DMS53 treated with DMSO at 0.1 percent for 48 hours (cell line): ENCODE results near the gene NDUFA8.

Experiments
- DNase-seq: peaks from one replicate; lab custom pipeline; 2025; ENCODE audit not compliant: unreplicated experiment; lab: John Stamatoyannopoulos, UW

The NDUFA8 gene

GRCh38 chr9:122138560-122139268 lies 20.9 kb downstream of the NDUFA8 start:
- no peak for DNase-seq

DNA sequence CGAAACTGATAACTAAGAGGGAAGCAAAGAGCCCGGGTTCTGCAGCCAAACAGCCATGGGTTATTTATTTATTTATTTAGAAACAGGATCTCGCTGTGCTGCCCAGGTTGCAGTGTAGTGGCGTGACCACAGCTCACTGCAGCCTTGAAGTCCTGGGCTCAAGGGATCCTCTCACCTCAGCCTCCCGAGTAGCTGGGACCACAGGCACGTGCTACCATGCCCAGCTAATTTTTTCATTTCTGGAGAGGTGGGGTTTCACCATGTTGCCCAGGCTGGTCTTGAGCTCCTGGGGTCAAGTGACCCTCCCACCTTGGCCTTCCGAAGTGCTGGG lies 24.1 kb downstream of the NDUFA8 start:
- DNase-seq = no peak

- DNase-seq = no peak
Observed at GRCh38 chr9:122134822-122135528, 24.6 kb downstream of the NDUFA8 start.

DNA sequence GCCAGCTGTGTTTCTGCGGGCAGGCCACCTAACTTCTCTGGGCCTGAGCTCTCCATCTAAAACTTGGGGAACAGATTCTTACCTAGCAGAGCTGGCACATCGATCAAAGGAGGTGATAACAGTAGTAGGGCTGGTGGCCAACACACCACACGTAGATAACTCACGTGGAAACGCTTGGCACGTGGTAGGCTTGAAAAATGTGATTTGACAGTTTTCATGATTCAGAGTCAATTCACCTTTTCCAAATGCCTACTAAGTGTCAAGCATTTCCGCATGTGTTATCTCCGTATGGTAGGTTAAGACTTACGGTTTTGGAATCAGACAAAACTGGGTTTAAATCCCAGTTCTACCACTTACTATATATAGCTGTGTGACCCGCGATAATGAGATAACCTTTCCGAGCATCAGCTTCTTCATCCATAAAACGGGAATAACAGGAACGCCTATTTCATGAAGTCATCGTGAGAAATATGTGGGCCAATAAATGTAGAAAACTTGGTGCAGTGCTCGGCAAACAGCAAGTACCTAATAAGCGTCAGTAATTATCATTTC lies 25.5 kb downstream of the NDUFA8 start:
- DNase-seq = no peak

DNA sequence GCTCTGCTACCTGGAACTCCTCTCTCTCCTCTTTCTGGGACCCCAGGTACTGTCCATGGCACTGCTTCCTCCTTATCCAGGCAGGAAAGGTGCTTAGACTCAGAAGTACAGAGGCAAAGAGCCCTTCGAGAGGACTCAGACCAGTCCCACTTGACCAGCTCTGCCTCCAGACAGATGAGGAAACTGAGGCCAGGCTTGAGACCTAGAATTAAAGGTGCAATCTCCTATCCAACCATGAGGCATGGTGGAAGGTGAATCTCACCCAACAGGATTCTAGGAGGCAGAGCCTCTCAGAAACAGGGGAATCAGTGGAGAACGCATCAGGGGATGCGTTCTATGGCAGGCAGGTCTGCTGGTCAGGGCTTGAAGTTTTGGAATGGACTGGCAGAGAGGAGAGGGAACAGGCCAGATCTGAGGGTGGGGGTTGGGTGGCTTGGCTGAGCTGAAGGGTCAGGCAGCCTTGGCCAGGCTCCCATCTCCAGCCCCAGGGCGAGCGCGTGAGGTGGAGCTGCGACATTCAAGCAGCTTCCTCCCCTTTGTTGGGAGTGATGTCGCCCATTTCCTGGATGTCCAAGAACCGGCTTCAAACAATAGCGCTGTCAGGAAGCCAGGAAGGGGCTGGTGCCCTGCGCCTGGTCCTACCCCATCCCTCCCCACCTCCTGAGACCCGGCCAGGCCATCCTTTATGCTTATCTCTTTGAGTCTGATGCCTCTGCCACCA lies 26.2 kb downstream of the NDUFA8 start:
- DNase-seq = no peak

GRCh38 chr9:122132539-122132938 lies 27.0 kb downstream of the NDUFA8 start:
- DNase-seq = no peak

DNA sequence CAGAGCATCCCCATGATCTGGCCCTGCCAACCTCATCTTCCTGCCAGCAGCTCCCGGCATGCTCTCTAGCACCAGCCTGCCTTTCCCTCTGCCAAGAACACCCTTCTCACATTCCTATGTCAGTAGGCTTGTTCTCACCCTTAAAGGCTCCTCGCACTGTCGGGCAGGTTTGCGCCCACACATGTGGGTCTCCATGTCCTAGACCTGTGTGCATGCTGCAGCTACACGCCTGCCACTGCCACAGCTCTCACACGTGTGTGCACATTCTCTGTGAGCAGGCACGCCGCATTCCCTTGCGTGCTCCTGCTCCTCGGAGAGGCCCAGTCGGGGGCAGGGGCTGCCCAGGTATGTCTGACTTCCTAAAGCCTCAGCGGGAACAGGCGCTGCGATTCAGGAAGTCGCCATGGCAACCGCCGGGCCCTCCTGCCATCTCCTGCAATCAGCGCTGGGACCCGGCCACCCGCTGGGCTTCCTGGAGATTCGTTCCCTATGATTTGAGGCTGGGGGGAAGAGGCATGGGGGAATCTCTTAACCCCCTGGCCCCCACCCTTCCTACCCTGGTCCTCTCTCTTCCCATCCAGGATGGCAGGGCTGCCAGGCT lies 28.1 kb downstream of the NDUFA8 start:
- no peak for DNase-seq

GRCh38 chr9:122130837-122131236 lies 28.7 kb downstream of the NDUFA8 start:
- DNase-seq = no peak

DNA sequence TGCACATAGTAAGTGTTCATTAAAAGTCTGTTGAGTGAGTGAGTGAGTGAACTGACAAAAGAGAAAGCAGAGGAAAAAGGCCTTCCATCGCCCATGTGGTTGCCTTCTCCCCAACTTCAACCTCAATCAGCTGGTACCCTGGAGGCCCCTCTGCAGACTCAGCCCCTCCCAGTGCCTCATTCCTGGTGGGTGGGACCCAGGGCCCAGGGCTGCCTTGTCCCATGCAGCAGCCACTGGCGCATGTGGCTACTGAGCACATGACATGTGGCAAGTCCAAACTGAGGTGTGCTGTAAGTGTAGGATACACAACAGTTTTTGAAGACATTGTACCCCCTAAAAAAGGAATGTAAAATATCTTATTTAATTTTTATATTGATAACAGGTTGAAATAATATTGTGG lies 29.6 kb downstream of the NDUFA8 start:
- DNase-seq = no peak

GRCh38 chr9:122128969-122129343 lies 30.6 kb downstream of the NDUFA8 start:
- DNase-seq = no peak

DNA sequence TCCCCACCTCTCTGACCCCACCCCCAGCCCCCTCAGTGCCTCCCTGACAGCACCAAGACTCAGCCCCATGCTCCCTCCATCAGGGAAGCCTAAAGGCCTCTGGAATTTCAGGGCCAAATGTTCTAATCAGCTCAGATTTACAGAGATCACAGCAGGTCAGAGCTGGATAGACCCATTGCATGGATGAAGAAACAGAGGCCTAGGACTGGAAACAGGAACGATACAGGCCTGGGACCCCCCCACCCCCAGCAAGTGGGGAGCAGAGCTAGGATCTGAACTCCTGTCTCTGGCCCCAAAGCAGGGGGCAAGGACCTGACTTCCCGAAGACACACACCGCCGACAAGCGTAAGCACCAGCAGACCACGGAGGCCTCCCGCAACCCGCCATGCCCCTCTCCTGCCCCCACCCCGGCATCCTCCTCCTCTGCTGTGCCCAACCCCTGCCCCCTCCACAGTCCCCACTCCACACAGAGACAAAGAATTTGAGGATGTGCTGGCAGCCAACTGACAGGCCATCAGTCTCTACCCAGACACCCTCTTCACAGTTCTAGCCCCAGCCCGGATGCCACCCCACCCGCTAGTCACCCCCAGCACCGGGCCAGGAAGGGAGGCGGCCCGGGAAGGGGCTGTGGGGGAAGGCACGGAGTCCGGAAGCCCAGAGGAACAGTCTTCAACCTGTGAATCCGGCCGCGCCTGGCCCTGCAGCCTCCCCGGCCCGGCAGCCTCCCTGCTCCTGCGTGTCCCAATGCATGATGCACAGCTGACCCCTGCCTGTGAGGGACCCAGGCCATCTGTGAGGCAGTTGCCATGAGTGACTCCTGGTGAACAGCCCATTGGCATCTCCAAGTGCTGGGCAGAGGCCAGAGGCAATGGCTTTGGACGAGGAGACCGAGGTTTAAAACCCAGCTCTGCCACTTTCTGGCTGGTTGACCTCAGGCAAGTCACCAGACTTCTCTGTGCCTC lies 31.3 kb downstream of the NDUFA8 start:
- DNase-seq = no peak

DNA sequence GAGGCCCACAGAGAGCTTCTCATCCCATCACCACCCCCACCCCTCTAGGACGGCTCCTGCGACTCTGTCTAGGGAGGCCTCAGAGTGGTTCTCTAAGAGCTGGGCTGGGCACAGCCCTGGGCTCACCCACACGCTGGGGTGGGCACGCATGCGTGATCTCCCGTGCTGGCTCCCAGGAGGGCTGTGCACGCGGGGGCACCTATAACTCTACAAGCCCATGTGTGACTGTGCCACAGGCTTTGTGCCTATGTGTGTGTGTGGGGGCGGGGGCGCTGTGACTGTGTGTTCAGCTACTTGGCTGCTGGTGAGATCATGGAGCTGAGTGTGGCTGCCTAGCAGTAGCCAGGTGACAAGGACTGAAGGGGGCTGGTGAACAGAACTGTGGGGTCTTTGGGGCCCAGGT lies 32.2 kb downstream of the NDUFA8 start:
- no peak for DNase-seq

DNA sequence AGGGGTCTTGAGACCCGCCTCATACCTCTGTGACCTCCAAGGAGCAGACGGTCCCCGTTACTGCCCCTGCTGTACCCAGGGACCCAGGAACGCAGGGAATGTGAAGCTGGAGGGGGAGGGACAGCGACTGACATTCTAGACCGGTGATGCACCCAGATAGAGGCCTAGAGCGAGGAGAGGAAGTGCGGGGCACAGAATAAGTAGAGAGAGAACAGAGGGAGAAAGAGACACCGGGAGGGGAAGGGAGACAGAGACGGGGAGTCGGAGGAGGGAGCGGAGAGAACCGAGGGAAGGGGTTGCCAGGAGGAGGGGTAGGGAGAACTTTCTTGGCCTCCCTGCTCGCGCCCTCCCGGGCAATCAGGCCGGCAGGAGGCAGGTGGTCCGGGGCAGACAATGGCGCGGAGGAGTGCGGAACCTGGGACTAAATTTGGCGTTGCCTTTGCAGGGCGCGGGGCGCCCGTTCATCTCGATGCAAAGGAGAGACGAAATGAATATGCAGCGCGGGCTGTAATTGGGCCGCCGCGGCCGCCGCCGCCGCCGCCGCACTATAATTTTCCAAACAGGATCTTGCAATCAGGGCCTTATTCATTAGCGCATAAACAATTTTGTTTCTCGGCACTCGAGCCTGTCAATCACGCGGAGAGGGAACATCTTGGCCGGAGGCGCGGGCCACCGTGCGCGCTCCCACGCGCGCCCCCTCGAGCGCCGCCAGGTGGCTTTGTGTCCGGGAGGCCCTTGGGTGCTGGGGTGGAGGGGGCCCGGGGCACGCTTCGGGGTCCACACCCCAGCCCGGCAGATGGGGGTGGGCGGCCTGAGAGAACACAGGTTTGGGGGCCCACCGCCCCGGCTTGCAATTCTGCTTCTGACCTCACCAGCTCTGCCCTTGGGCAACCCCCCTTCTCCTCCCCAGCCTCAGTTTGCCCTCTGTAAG lies 33.0 kb downstream of the NDUFA8 start:
- peak; percentile 38 for DNase-seq

DNA sequence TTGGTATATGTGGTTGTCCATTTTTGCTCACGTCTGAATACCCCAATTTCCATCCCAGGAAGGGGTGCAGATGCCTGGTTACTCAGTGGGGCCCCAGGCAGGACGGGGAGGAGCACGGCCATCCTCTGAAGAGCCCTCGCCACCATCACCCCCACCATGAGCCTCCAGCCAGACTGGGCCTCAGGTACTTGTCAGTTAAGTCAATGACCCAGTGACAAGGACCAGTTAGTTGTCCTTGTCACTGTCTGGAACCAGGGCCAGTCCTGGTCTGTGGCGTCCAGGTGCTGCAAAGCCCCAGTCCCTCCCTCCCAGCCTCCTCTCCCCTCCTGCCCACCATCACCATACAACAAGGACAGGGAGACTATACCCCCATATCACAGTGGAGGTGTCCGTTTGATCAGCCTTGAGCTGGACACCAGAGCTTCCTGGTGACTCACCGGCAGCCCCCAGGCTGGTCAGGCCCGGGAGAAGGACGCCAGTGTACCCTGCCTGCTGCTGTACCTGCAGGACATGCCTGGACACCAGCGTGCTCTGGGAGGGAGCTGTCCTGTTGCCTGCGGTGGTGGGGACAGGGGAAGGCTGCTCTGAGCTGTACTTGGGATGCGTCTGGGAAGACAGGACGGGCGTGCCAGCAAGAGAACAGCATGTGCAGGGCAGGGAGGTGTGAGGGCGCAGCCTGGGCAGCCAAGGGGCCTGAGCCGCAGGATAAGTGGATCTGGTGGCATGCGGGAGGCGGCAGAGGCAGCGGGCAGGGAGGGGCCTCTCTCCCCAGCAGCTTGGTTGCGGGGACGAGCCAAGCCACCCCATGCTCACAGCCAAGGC lies 33.9 kb downstream of the NDUFA8 start:
- peak; percentile 26 for DNase-seq

- DNase-seq = peak; percentile 56
Observed at GRCh38 chr9:122125158-122125508, 34.4 kb downstream of the NDUFA8 start.

- no peak for DNase-seq
Observed at GRCh38 chr9:122124528-122124927, 35.1 kb downstream of the NDUFA8 start.

DNA sequence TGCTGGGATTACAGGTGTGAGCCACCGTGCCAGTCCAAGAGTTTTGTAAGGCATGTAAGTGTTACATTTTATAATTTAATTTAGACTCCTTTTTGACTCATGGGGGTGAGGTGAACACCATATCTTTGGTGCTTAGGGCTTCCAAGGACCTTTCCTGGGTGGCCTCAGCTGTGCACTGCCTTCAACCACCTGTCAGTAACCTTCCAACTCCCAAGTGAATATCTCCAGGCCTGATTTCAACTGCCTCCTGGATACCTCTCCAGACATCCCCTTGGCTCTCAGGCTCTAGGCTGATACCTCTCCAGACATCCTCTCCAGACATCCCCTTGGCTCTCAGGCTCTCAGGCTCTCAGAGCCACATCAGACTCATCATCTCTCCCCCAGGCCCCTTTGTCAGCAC lies 35.5 kb downstream of the NDUFA8 start:
- DNase-seq = no peak

DNA sequence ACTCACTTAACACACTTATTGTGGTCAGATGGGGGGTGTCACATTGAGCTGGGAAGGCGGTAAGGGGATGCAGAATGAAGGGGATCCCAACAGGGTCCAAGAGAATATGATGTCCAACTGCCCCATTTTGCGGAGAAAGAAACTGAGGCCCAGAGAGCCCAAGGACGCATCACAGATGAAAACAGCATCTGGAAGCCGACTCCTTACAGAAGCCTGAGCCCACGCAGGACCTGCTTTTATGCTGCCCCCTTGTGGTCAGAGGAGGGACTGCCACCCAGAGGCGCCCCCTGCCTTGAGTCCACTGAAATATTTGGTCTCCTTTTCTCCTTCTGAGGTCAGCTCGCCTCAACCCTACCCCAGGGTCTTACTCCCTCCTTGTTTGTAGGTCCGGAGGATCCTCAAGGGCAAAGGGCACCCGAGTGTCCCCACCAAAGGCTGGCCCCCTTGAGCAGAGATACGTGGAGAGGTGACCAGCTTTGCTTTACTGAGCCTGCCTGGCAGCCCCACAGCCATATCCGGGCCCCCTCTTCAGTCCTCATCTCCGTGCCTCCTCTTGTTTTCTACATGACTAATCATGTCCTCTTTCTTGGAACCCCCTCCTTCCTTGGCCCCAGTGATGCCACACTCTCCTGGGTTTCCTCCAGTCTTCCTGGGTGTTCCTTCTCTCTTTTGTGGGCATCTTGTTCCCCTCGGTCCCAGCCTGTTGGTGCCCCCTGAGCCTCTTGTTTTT lies 36.5 kb downstream of the NDUFA8 start:
- DNase-seq = peak; percentile 35
